Measurements from ENCODE around the gene GSS. TPM values are rescaled to one million over a fixed set of nuclear protein-coding genes. Genes with fewer than 3 reads are reported as not detected.

Gene GSS
- total and polyA plus RNA-seq, 2 donors: 32.0 to 40.0 TPM

Other genes starting within 250 kb of the GSS start
- gene NCOA6, start 130.2 kb downstream of the GSS start, total RNA-seq: 9.1 TPM
- gene NCOA6, start 130.2 kb downstream of the GSS start, polyA plus RNA-seq: 35.6 TPM
- gene GGT7, start 83.0 kb downstream of the GSS start, total RNA-seq: 3.9 TPM
- 19.4 TPM for gene GGT7, start 83.0 kb downstream of the GSS start, polyA plus RNA-seq
- 11.3 TPM for gene ACSS2, start 79.2 kb downstream of the GSS start, total RNA-seq
- gene ACSS2, start 79.2 kb downstream of the GSS start, polyA plus RNA-seq: 26.1 TPM
- gene MYH7B, start 62 bp upstream of the GSS start, total RNA-seq: 0.09 TPM
- 1.8 TPM for gene MYH7B, start 62 bp upstream of the GSS start, polyA plus RNA-seq
- 24.6 TPM for gene TRPC4AP, start 137.0 kb upstream of the GSS start, total RNA-seq
- 57.3 TPM for gene TRPC4AP, start 137.0 kb upstream of the GSS start, polyA plus RNA-seq
- gene EDEM2, start 191.5 kb upstream of the GSS start, total RNA-seq: 15.5 TPM
- gene EDEM2, start 191.5 kb upstream of the GSS start, polyA plus RNA-seq: 18.4 TPM
- gene PROCR, start 216.3 kb upstream of the GSS start, total RNA-seq: 4.6 TPM
- gene PROCR, start 216.3 kb upstream of the GSS start, polyA plus RNA-seq: 7.8 TPM

All from thymus (tissue), 2 donors.